Measurements from ENCODE around the gene FAM168B.
"Not testable (repeated sequence)": the region's sequence is repeated elsewhere in the genome, so short reads cannot be mapped to it uniquely, and the experiment has no call there.

The FAM168B gene

DNA sequence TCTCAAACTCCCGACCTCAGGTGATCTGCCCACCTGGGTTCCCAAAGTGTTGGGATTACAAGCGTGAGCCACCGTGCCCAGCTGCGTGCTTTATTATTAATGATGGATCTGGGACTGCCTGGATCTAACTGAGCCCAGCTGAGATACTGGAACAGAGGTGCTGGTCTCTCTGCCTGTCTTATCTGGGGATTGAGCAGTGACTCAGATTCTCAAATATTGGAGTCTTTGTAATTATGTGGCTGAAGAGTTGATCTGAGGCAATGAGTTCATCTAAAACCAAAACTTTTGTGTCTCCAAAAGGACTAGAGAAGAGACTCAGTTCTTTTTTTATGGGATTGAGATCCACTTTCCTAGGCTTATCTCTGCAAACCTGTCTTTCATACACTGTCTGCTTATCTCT lies 28.2 kb upstream of the FAM168B start:
- no peaks in the 10 kb centered on the region for H3K27me3 ChIP-seq (ENCODE audit: control insufficient read depth, insufficient read depth, low read length)
- H3K27ac ChIP-seq (ENCODE audit: low read depth, low read length) = no peak overlapping the region
- H3K4me3 ChIP-seq (ENCODE audit: low read depth, low read length) = no peak overlapping the region
- no peaks in the 10 kb centered on the region for H3K4me1 ChIP-seq (ENCODE audit: control insufficient read depth, insufficient read depth, low read length)
- no peaks in the 10 kb centered on the region for H3K9me3 ChIP-seq (ENCODE audit: control insufficient read depth, insufficient read depth, low read depth, low read length)
- no peak overlapping the region for H3K9ac ChIP-seq (ENCODE audit: low read length)
- peaks cover 42% of the 10 kb centered on the region for H3K36me3 ChIP-seq (ENCODE audit: control insufficient read depth, insufficient read depth, low read length)

DNA sequence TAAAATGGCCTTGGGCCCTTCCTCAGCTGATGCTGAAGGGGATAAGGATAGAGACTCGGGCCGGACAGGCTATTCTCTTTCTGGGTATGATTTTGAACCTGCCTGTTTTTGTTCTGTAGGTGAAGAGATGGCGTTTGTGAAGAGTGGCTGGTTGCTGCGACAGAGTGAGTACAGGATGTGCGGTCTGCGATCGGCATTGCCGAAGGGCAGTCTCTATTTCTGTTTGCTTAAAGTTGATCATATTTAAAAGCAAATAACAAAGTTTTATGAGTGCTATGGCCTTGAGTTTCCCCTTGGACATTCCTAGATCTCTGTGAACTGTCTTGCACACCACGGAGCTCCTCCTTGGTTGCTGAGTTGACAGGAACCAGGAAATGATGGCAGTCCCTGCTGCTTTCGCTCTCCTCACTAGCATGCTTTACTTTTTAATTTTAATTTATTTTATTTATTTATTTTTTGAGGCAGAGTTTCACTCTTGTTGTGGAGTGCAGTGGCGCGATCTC lies 27.6 kb upstream of the FAM168B start:
- Histone ChIP-seq H3K4me3 (ENCODE audit: low read depth, low read length) (no peak overlapping the region), H3K27me3 (ENCODE audit: control insufficient read depth, insufficient read depth, low read length) (no peaks in the 10 kb centered on the region), H3K36me3 (ENCODE audit: control insufficient read depth, insufficient read depth, low read length) (peaks cover 41% of the 10 kb centered on the region), H3K4me1 (ENCODE audit: control insufficient read depth, insufficient read depth, low read length) (no peaks in the 10 kb centered on the region), H3K9me3 (ENCODE audit: control insufficient read depth, insufficient read depth, low read depth, low read length) (no peaks in the 10 kb centered on the region), H3K9ac (ENCODE audit: low read length) (no peak overlapping the region), H3K27ac (ENCODE audit: low read depth, low read length) (no peak overlapping the region)

DNA sequence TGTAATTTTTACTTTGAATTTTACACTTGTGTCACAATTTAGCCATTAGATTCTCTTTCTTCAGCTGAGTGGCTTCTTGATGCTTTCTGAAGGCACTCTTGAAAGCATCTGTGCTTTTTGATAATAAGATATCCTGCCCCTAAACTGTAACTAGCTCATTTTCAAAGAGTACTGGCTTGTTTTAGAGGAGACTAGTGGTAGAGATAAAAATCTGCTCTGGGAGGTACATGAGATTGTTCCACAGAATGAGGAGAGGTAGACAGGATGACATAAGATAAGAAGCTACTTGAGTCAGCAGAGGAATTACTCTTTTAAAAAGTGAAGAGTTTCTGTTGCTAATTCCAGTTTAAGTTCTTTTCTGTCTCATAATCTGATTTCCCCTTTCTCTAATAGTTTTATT lies 22.5 kb upstream of the FAM168B start:
- Histone ChIP-seq H3K4me3 (ENCODE audit: low read depth, low read length) (no peak overlapping the region), H3K4me1 (ENCODE audit: control insufficient read depth, insufficient read depth, low read length) (peaks cover 25% of the 10 kb centered on the region), H3K27ac (ENCODE audit: low read depth, low read length) (no peak overlapping the region), H3K27me3 (ENCODE audit: control insufficient read depth, insufficient read depth, low read length) (no peaks in the 10 kb centered on the region), H3K9ac (ENCODE audit: low read length) (no peak overlapping the region), H3K36me3 (ENCODE audit: control insufficient read depth, insufficient read depth, low read length) (peaks cover 21% of the 10 kb centered on the region), H3K9me3 (ENCODE audit: control insufficient read depth, insufficient read depth, low read depth, low read length) (peaks cover 2% of the 10 kb centered on the region; the same call in 1 of the 2 replicates)

DNA sequence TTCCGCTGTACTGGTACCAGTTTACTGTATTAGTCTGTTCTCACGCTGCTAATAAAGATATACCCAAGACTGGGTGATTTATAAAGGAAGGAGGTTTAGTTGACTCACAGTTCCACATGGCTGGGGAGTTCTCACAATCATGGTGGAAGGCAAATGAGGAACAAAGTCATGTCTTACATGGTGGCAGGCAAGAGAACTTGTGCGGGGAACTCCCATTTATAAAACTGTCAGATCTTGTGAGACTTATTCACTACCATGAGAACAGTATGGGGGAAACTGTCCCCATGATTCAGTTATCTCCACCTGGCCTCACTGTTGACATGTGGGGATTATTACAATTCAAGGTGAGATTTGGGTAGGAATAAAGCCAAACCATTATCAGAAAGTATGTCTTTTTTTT lies 21.7 kb upstream of the FAM168B start:
- Histone ChIP-seq H3K36me3 (ENCODE audit: control insufficient read depth, insufficient read depth, low read length) (peaks cover 17% of the 10 kb centered on the region), H3K4me1 (ENCODE audit: control insufficient read depth, insufficient read depth, low read length) (peaks cover 25% of the 10 kb centered on the region)
- not testable (repeated sequence) for H3K4me3 ChIP-seq (ENCODE audit: low read depth, low read length); H3K9me3 ChIP-seq (ENCODE audit: control insufficient read depth, insufficient read depth, low read depth, low read length); H3K9ac ChIP-seq (ENCODE audit: low read length); H3K27me3 ChIP-seq (ENCODE audit: control insufficient read depth, insufficient read depth, low read length); H3K27ac ChIP-seq (ENCODE audit: low read depth, low read length)

DNA sequence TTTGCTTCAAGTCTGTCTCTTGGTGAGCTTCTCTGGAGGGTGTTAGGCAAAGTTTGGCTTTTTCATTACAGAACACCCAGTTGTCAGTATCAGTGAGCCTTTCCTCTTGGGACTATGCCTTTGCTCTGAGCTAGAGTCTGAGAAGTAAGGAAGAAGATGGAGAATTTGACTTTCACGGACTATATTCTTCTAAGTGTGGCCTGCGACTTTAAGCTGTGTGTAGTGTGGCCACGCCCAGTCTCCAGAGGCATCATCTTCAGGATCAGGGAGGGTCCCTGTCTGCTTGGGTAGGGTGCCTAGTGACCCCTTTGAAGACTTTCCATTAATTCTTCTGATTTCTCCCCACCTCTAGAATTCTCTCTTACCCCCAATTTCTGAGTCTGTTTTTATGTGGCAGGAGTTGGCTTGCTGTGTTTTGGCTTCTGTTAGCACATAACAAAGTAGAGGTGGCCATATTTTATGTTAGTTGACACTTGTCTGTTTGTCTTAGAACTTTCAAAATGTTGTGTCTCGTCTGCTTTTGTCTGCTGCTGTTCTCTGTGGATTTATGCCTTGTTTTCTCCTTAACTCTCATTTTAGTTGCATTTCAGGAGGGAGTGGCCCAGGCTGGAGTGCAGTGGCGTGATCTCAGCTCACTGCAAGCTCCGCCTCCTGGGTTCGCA lies 20.4 kb upstream of the FAM168B start:
- H3K36me3 ChIP-seq (ENCODE audit: control insufficient read depth, insufficient read depth, low read length) = peaks cover 17% of the 10 kb centered on the region
- H3K9me3 ChIP-seq (ENCODE audit: control insufficient read depth, insufficient read depth, low read depth, low read length) = peaks cover 2% of the 10 kb centered on the region; the same call in 1 of the 2 replicates
- no peak overlapping the region for H3K27ac ChIP-seq (ENCODE audit: low read depth, low read length)
- no peaks in the 10 kb centered on the region for H3K27me3 ChIP-seq (ENCODE audit: control insufficient read depth, insufficient read depth, low read length)
- no peak overlapping the region for H3K4me3 ChIP-seq (ENCODE audit: low read depth, low read length)
- H3K4me1 ChIP-seq (ENCODE audit: control insufficient read depth, insufficient read depth, low read length) = peaks cover 25% of the 10 kb centered on the region
- H3K9ac ChIP-seq (ENCODE audit: low read length) = no peak overlapping the region

DNA sequence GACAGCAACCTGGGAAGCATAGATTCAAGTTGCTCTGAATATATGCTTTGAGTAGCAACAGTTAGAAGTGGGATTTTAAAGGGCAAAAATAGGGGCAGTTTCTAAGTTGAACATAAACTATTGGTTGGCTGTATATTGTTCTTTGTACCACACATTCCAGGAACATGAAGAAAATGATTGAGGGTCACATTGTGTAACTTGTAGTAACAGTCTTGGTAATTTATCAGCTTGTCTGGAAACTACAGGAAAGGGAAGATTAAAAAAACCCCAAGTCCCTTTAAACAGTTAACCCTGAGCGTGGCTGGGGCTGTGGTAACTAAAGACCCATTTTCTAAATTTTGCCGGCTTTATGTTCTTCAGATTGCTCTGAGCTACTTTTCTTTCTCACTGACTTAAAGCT lies 19.3 kb upstream of the FAM168B start:
- H3K27me3 ChIP-seq (ENCODE audit: control insufficient read depth, insufficient read depth, low read length) = no peaks in the 10 kb centered on the region

DNA sequence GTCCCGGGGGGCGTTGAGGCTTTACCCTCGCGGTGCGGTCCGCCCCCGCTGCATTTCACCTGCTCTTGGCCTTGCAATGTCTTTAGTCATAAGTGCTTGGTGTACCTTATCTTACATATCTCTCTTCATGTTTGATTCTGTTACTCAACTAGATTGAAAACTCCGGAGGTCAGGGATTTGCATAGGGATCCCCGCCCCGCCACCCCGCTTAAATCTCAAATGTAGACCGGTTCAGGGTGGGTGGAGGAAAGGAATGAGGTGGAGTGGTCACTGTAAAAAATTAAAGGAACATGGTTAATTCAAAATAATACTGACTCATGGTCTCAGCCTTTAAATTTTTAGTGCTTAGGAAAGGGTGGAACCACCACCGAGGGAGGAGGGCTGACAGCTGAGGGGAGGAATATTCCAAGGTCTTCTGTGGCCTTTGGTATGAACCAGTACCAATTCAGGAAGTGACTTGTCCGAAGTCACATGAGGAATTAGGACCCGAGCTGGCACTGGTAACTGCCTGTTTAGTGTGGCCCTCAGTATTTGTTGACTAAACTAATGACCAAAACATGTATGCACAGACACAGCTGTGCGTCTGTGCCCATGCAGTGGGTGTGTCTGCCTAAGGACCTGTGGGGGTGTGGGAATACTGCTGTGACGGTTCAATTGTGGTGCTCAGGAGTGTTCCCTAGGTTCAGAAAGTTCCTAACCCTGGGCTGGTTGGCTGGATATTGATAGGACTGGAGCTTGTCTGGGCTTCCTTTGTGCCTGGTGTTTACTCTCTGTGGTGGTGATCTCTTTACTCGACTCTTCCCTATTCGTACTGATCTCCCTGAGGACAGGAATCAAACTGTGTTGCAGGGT lies 12.9 kb upstream of the FAM168B start:
- H3K9me3 ChIP-seq (ENCODE audit: control insufficient read depth, insufficient read depth, low read depth, low read length) = no peaks in the 10 kb centered on the region
- no peaks in the 10 kb centered on the region; the same call in 1 of the 2 replicates for H3K36me3 ChIP-seq (ENCODE audit: control insufficient read depth, insufficient read depth, low read length)
- H3K4me1 ChIP-seq (ENCODE audit: control insufficient read depth, insufficient read depth, low read length) = peaks cover 16% of the 10 kb centered on the region
- peak overlapping the region; percentile 49; the same call in 1 of the 2 replicates for H3K27ac ChIP-seq (ENCODE audit: low read depth, low read length)
- peak overlapping the region; percentile 98 for H3K4me3 ChIP-seq (ENCODE audit: low read depth, low read length)
- peak overlapping the region; percentile 73 for H3K9ac ChIP-seq (ENCODE audit: low read length)
- no peaks in the 10 kb centered on the region for H3K27me3 ChIP-seq (ENCODE audit: control insufficient read depth, insufficient read depth, low read length)

More for the DNA sequence above, 19.3 kb upstream of the FAM168B start:
- no peak overlapping the region for H3K9ac ChIP-seq (ENCODE audit: low read length)
- H3K4me3 ChIP-seq (ENCODE audit: low read depth, low read length) = no peak overlapping the region
- peaks cover 2% of the 10 kb centered on the region; the same call in 1 of the 2 replicates for H3K9me3 ChIP-seq (ENCODE audit: control insufficient read depth, insufficient read depth, low read depth, low read length)
- H3K27ac ChIP-seq (ENCODE audit: low read depth, low read length) = no peak overlapping the region
- peaks cover 25% of the 10 kb centered on the region for H3K4me1 ChIP-seq (ENCODE audit: control insufficient read depth, insufficient read depth, low read length)
- H3K36me3 ChIP-seq (ENCODE audit: control insufficient read depth, insufficient read depth, low read length) = peaks cover 17% of the 10 kb centered on the region

DNA sequence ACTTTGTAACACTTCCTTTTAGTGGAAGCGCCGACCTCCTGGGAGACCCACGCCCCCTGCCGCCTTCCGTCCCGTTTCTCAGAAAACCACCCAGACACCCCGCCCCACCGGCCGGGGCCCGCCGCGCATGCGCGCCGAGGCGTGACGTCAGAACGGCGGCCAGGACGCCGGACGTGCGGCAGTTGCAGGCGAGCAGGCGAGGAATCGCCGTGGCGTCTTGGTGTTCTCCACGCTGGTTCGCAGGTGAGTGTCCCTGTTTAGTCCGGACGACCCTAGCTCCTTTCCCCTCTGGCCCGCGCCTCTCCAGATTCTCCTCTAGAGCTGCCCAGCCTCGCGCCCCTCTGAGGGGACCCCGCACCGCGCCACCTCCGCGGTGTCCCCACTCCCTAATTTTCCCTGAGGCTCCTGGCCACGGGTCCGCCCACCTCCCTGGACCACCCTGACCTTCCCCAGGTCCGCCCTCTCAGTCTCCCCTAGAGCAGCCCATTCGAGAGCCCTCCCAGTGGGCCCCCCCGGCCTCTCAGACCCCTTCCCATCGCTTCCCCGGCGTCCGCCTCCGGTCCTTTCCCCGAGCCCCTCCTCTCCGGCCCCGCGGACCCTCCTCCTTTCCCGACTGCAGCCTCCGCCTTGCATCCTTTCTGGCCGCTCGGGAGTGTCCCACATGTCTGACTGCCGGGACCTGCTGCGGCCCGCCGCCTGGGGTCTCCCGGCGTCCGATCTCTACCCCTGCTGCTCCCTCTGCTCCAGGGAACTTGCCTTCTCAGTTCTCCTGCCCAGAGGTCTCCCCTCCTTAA lies 12.1 kb upstream of the FAM168B start, which contains the start of gene PLEKHB2:
Gene PLEKHB2, plus strand, starts transcription at position 181 of the 794 bp plus-strand sequence. CDS start 15,606 bp downstream, outside the sequence.
- H3K27me3 ChIP-seq (ENCODE audit: control insufficient read depth, insufficient read depth, low read length) = no peaks in the 10 kb centered on the region
- H3K36me3 ChIP-seq (ENCODE audit: control insufficient read depth, insufficient read depth, low read length) = no peaks in the 10 kb centered on the region; the same call in 1 of the 2 replicates
- H3K27ac ChIP-seq (ENCODE audit: low read depth, low read length) = peak within 1 kb of the TSS; percentile 49; the same call in 1 of the 2 replicates
- peak within 1 kb of the TSS; percentile 73 for H3K9ac ChIP-seq (ENCODE audit: low read length)
- H3K4me3 ChIP-seq (ENCODE audit: low read depth, low read length) = peak within 1 kb of the TSS; percentile 98
- no peaks in the 10 kb centered on the region for H3K9me3 ChIP-seq (ENCODE audit: control insufficient read depth, insufficient read depth, low read depth, low read length)
- H3K4me1 ChIP-seq (ENCODE audit: control insufficient read depth, insufficient read depth, low read length) = peaks cover 16% of the 10 kb centered on the region

DNA sequence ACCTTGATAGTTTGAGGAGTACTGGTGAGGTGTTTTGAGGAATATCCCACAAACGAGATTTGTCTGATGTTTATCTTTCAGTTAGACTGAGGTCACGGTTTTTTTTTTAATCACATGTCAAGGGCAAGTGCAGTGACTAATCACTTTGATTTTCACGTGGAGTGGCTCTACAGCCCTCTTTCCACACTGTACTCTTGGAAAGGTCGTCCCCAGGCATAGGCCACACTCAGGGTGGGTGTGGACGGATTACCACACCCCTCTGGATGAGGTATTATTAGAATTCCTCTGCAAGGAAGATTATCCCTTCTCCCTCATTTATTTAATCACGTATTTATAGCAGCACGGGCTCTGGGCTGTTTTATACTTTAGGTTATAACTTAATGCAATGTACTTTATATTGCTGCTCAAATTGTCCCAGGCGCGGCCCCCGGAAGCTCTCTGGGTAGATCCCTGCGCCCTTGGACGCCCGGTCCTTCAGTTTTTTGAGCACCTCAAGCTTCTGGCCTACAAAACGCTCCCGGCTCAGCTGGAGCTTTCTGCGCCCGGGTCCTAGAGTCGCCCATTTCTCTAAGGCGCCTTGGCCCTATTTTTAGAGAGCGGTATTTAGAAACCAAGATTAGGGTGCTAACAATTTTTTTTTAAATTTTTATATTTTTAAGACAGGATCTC lies 11.4 kb upstream of the FAM168B start:
- Histone ChIP-seq H3K9me3 (ENCODE audit: control insufficient read depth, insufficient read depth, low read depth, low read length) (no peaks in the 10 kb centered on the region), H3K9ac (ENCODE audit: low read length) (peak overlapping the region; percentile 66), H3K27ac (ENCODE audit: low read depth, low read length) (peak overlapping the region; percentile 49; the same call in 1 of the 2 replicates), H3K36me3 (ENCODE audit: control insufficient read depth, insufficient read depth, low read length) (no peaks in the 10 kb centered on the region), H3K4me3 (ENCODE audit: low read depth, low read length) (peak overlapping the region; percentile 98), H3K4me1 (ENCODE audit: control insufficient read depth, insufficient read depth, low read length) (peaks cover 16% of the 10 kb centered on the region), H3K27me3 (ENCODE audit: control insufficient read depth, insufficient read depth, low read length) (no peaks in the 10 kb centered on the region)

DNA sequence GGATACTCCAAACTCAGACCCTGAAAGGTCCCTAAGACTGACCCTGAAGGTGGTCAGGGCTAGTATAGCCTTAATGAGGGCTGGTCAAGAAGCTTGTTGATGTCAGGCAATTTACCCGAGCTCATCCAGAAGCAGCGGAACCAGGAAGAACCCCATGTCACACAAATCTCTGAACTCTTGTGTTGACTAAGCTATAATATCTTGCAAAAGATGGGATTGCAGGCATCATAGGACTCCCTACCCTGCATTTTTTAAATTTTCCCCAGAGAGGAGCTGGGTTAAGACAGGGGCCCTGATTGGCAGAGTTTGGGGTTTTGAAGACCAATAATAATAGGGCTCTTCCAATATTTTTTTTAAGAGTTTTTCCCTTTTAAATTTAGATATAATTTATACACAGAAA lies 9.9 kb upstream of the FAM168B start:
- Histone ChIP-seq H3K4me1 (ENCODE audit: control insufficient read depth, insufficient read depth, low read length) (peaks cover 16% of the 10 kb centered on the region), H3K4me3 (ENCODE audit: low read depth, low read length) (no peak overlapping the region), H3K9ac (ENCODE audit: low read length) (no peak overlapping the region), H3K27me3 (ENCODE audit: control insufficient read depth, insufficient read depth, low read length) (no peaks in the 10 kb centered on the region), H3K27ac (ENCODE audit: low read depth, low read length) (no peak overlapping the region), H3K36me3 (ENCODE audit: control insufficient read depth, insufficient read depth, low read length) (no peaks in the 10 kb centered on the region), H3K9me3 (ENCODE audit: control insufficient read depth, insufficient read depth, low read depth, low read length) (no peaks in the 10 kb centered on the region)

Data from HUES6 (cell line).